Ascending aorta (tissue), 2 donors: Measurements from ENCODE around the gene GAP43. TPM values are rescaled to one million over a fixed set of nuclear protein-coding genes. Genes with fewer than 3 reads are reported as not detected.

ENCODE experiments used
- DNase-seq, 2 donors: peaks; one replicate each; pipeline ENCODE4 v3.0.0-alpha.2; 2019; ENCODE audit warnings: low spot score in 2 of 2
- H3K27ac ChIP-seq, 2 donors: fragments of 200-600 bp; sonication (generic); one replicate each; pipeline ENCODE4 v1.5.1; 2016 to 2017; ENCODE audit warnings: mild to moderate bottlenecking in 1 of 2
- H3K27me3 ChIP-seq: fragments of 200-600 bp; sonication (generic); one replicate; pipeline ENCODE4 v1.5.1; 2017
- H3K36me3 ChIP-seq, 2 donors: fragments of 200-600 bp; sonication (generic); one replicate each; pipeline ENCODE4 v1.5.1; 2016
- H3K4me1 ChIP-seq, 2 donors: fragments of 200-600 bp; sonication (generic); one replicate each; pipeline ENCODE4 v1.5.1; 2016 to 2017; ENCODE audit warnings: mild to moderate bottlenecking in 1 of 2
- H3K4me3 ChIP-seq, 2 donors: fragments of 200-600 bp; sonication (generic); one replicate each; pipeline ENCODE4 v1.5.1; 2016 to 2017; ENCODE audit warnings: mild to moderate bottlenecking in 1 of 2
- H3K9me3 ChIP-seq, 2 donors: fragments of 200-600 bp; sonication (generic); one replicate each; pipeline ENCODE4 v1.5.1; 2016
- CTCF ChIP-seq, 3 experiments: fragments of 200-600 bp in 2 of 3; fragments of 450-650 bp in 1 of 3; sonication (generic) in 2 of 3; IDR thresholded peaks; one replicate each; pipeline ENCODE4 v1.5.1; 2016 to 2019; ENCODE audit warnings: antibody characterized with exemption in 3 of 3, mild to moderate bottlenecking in 1 of 3, moderate library complexity in 1 of 3
- intact Hi-C: fragments of 100-400 bp; cut with DNase I; formaldehyde crosslinking; loops from one replicate; pipeline ENCODE4 v1.15.1; 2023
- total RNA-seq: library from RNA; depleted of rRNA; stranded (reverse); fragments of >200 nt; gene quantifications from one replicate; pipeline ENCODE4 v1.1.0, GENCODE V29; 2016

Gene GAP43
- total RNA-seq, 1 donor from 2014 or later, result 0.21 TPM

GRCh38 chr3:115673881-115674280 lies 50.6 kb downstream of the GAP43 start:
- intact Hi-C loops, result no loop called here
- Histone ChIP-seq H3K4me3 (no peak overlapping the region), H3K9me3 (no peaks in the 10 kb centered on the region), H3K4me1 (peaks cover 0 to 9% of the 10 kb centered on the region in 2 donors), H3K27me3 (no peaks in the 10 kb centered on the region), H3K27ac (no peak overlapping the region), H3K36me3 (no peaks in the 10 kb centered on the region)
- DNase-seq, result no peak
- no peak for TF ChIP-seq CTCF (IDR thresholded peaks at IDR 0.05)

- Histone ChIP-seq H3K4me3 (no peak overlapping the region), H3K9me3 (no peaks in the 10 kb centered on the region), H3K27ac (no peak overlapping the region), H3K27me3 (no peaks in the 10 kb centered on the region), H3K4me1 (peaks cover 0 to 9% of the 10 kb centered on the region in 2 donors), H3K36me3 (no peaks in the 10 kb centered on the region)
- no peak for TF ChIP-seq CTCF (IDR thresholded peaks at IDR 0.05)
- intact Hi-C loops, result no loop called here
- DNase-seq, result no peak
These were observed 53.0 kb downstream of the GAP43 start for GRCh38 chr3:115676336-115676735.

- Histone ChIP-seq H3K27ac (no peak overlapping the region), H3K27me3 (no peaks in the 10 kb centered on the region), H3K4me1 (no peaks in the 10 kb centered on the region), H3K9me3 (no peaks in the 10 kb centered on the region), H3K36me3 (no peaks in the 10 kb centered on the region), H3K4me3 (no peak overlapping the region)
- intact Hi-C loops, result no loop called here
- no peak for DNase-seq
- no peak for TF ChIP-seq CTCF (IDR thresholded peaks at IDR 0.05)
These were observed 57.6 kb downstream of the GAP43 start for GRCh38 chr3:115680803-115681345.

GRCh38 chr3:115681736-115682135 lies 58.4 kb downstream of the GAP43 start:
- H3K36me3 ChIP-seq, result no peaks in the 10 kb centered on the region
- no peaks in the 10 kb centered on the region for H3K27me3 ChIP-seq
- no peaks in the 10 kb centered on the region for H3K4me1 ChIP-seq
- intact Hi-C loops, result no loop called here
- H3K9me3 ChIP-seq, result no peaks in the 10 kb centered on the region
- H3K27ac ChIP-seq, result no peak overlapping the region
- DNase-seq, result no peak
- TF ChIP-seq CTCF (IDR thresholded peaks at IDR 0.05), result no peak
- H3K4me3 ChIP-seq, result no peak overlapping the region

- no peaks in the 10 kb centered on the region for H3K9me3 ChIP-seq
- no peak overlapping the region for H3K27ac ChIP-seq
- TF ChIP-seq CTCF (IDR thresholded peaks at IDR 0.05), result no peak
- no peaks in the 10 kb centered on the region for H3K27me3 ChIP-seq
- no peaks in the 10 kb centered on the region for H3K36me3 ChIP-seq
- intact Hi-C loops, result no loop called here
- no peak for DNase-seq
- H3K4me3 ChIP-seq, result no peak overlapping the region
- no peaks in the 10 kb centered on the region for H3K4me1 ChIP-seq
These were observed 60.0 kb downstream of the GAP43 start for GRCh38 chr3:115683305-115683704.

GRCh38 chr3:115683773-115684172 lies 60.5 kb downstream of the GAP43 start:
- Histone ChIP-seq H3K27ac (no peak overlapping the region), H3K27me3 (no peaks in the 10 kb centered on the region), H3K36me3 (no peaks in the 10 kb centered on the region), H3K4me3 (no peak overlapping the region), H3K4me1 (no peaks in the 10 kb centered on the region), H3K9me3 (no peaks in the 10 kb centered on the region)
- no peak for DNase-seq
- no peak for TF ChIP-seq CTCF (IDR thresholded peaks at IDR 0.05)
- intact Hi-C loops, result no loop called here
